MCF 10A (cell line): ENCODE data around the gene POGLUT3. TPM values are rescaled to one million over a fixed set of nuclear protein-coding genes. Genes with fewer than 3 reads are reported as not detected.

ENCODE experiments used
- BruUV-seq: library from RNA; stranded (reverse); fragments of 400-500 nt; replicated peaks from 2 replicates; lab custom pipeline; 2021; lab: Mats Ljungman, UMichigan
- CTCF ChIA-PET: fragments of 300-600 bp; sonication (Branson Sonifier 250); formaldehyde crosslinking; extraction: SDS; loops from one replicate; lab custom pipeline; 2021; ENCODE audit warnings: antibody characterized with exemption, inconsistent platforms; lab: Yijun Ruan, JAX
- POLR2A ChIA-PET: fragments of 300-600, 350-650 bp; sonication (Branson Sonifier 250); formaldehyde crosslinking; extraction: SDS; loops from one replicate; lab custom pipeline; 2020; ENCODE audit warnings: antibody characterized with exemption, inconsistent platforms; lab: Yijun Ruan, JAX
- DNase-seq: peaks from one replicate; pipeline ENCODE4 v3.0.0-alpha.2; 2018; ENCODE audit not compliant: unreplicated experiment
- H3K27ac Mint-ChIP-seq: one replicate; pipeline ENCODE4 v1.8.0; 2022; ENCODE audit warnings: mild to moderate bottlenecking, low read depth, mixed read lengths; ENCODE audit not compliant: unreplicated experiment
- H3K27me3 Mint-ChIP-seq: one replicate; pipeline ENCODE4 v1.8.0; 2022; ENCODE audit warnings: mixed read lengths; ENCODE audit not compliant: insufficient read depth, unreplicated experiment
- H3K36me3 Mint-ChIP-seq: one replicate; pipeline ENCODE4 v1.8.0; 2022; ENCODE audit warnings: mild to moderate bottlenecking, moderate library complexity, mixed read lengths; ENCODE audit not compliant: insufficient read depth, unreplicated experiment
- H3K4me1 Mint-ChIP-seq: one replicate; pipeline ENCODE4 v1.8.0; 2022; ENCODE audit warnings: mixed read lengths; ENCODE audit not compliant: insufficient read depth, unreplicated experiment
- H3K4me3 Mint-ChIP-seq: one replicate; pipeline ENCODE4 v1.8.0; 2022; ENCODE audit warnings: mild to moderate bottlenecking, moderate library complexity, mixed read lengths; ENCODE audit not compliant: unreplicated experiment
- H3K9me3 Mint-ChIP-seq: one replicate; pipeline ENCODE4 v1.8.0; 2022; ENCODE audit warnings: mixed read lengths; ENCODE audit not compliant: unreplicated experiment
- intact Hi-C: fragments of 100-400 bp; cut with micrococcal nuclease; formaldehyde crosslinking; loops from 2 replicates; pipeline ENCODE4 v1.14.1; 2022
- total RNA-seq: library from RNA; stranded (reverse); gene quantifications from 2 replicates; pipeline ENCODE4 v1.2.3, GENCODE V29; 2022
- TF ChIP-seq, protein P1 (sequence below): fragments of 200-600 bp; IDR thresholded peaks from one replicate; pipeline ENCODE4 v1.8.0; 2022; ENCODE audit warnings: antibody characterized with exemption, mild to moderate bottlenecking; ENCODE audit not compliant: unreplicated experiment

Gene POGLUT3
- total RNA-seq, 1 experiment from 2014 or later: 1.1 TPM

DNA sequence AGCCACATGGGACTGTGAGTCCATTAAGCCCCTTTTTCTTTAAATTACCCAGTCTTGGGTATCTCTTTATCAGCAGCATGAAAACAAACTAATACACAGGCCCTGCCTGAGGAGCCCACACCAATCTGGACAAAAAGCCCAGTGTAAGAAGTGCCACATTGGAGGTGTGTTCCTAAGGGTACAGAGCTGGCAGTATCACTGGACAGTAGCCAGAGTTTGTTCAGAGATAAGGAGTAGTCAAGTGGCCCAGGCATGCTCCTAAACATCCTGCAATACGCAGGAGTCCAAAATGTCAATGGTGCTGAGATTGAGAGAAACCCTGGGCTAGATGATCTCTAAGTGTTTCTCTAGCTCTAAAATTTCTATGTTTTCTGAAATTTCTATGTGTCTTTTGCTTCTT lies 27.0 kb upstream of the POGLUT3 start:
- Mint-ChIP-seq H3K4me1 (no peaks in the 10 kb centered on the region), H3K27ac (no peak overlapping the region), H3K9me3 (no peaks in the 10 kb centered on the region), H3K4me3 (no peak overlapping the region), H3K27me3 (no peaks in the 10 kb centered on the region), H3K36me3 (peaks cover 5% of the 10 kb centered on the region)
- TF ChIP-seq, protein P1, sequence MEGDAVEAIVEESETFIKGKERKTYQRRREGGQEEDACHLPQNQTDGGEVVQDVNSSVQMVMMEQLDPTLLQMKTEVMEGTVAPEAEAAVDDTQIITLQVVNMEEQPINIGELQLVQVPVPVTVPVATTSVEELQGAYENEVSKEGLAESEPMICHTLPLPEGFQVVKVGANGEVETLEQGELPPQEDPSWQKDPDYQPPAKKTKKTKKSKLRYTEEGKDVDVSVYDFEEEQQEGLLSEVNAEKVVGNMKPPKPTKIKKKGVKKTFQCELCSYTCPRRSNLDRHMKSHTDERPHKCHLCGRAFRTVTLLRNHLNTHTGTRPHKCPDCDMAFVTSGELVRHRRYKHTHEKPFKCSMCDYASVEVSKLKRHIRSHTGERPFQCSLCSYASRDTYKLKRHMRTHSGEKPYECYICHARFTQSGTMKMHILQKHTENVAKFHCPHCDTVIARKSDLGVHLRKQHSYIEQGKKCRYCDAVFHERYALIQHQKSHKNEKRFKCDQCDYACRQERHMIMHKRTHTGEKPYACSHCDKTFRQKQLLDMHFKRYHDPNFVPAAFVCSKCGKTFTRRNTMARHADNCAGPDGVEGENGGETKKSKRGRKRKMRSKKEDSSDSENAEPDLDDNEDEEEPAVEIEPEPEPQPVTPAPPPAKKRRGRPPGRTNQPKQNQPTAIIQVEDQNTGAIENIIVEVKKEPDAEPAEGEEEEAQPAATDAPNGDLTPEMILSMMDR: no peak
- intact Hi-C loops: no loop called here
- ChIA-PET CTCF (no interaction called here), POLR2A (no interaction called here)
- no TSS peak for BruUV-seq
- DNase-seq: no peak

DNA sequence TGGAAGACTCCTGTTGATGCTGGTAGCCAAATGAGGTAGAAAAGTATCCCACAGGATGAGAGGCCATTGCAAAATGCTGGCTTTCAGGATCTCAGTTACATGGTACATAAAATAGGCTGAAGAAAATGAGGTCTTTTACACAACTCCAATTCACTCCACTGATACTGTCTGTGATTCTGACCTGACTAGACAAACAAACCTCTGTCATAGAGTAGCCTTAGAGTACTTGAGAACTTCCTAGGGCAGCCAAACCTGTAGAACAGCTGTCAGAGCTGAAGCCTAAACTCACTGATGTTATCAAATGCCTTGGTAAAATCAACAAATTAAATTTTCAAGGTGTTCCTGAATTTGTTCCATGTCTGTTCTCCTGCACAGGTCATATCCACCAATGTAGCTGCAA lies 26.2 kb upstream of the POGLUT3 start:
- no peaks in the 10 kb centered on the region for H3K4me1 Mint-ChIP-seq
- H3K9me3 Mint-ChIP-seq: no peaks in the 10 kb centered on the region
- TF ChIP-seq, protein P1: no peak
- no TSS peak for BruUV-seq
- POLR2A ChIA-PET: no interaction called here
- H3K36me3 Mint-ChIP-seq: peaks cover 5% of the 10 kb centered on the region
- intact Hi-C loops: no loop called here
- H3K27me3 Mint-ChIP-seq: no peaks in the 10 kb centered on the region
- DNase-seq: no peak
- no peak overlapping the region for H3K4me3 Mint-ChIP-seq
- CTCF ChIA-PET: no interaction called here
- H3K27ac Mint-ChIP-seq: no peak overlapping the region

DNA sequence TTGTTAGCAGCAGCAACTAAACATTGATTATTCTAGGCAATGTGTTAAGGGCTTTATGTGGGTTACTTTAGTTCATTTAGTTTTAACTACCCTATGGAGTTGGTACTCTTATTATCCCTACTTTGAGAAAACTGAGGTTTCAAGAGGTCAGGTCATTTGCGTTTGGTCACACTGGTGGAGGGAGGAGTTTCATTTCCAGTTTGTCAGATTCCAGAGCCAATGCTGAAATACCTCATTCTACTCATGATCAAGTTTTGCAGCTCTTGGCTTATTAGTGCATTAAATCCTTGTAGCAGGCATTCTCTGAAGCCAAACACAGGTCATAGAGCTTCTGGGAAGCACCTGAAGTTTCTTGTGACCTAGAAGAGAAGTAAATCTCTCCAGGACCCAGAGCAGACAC lies 24.1 kb upstream of the POGLUT3 start:
- no peak overlapping the region for H3K27ac Mint-ChIP-seq
- H3K36me3 Mint-ChIP-seq: peaks cover 6% of the 10 kb centered on the region
- no peaks in the 10 kb centered on the region for H3K27me3 Mint-ChIP-seq
- H3K4me3 Mint-ChIP-seq: no peak overlapping the region
- ChIA-PET CTCF (interaction anchor here (0.7 to 0.8 kb wide), 2 partner anchors 110 to 340 kb away, joined by 5 read pairs; no protein-coding TSS in a partner anchor), POLR2A (interaction anchor here (0.7 kb wide), 1 partner anchor 30 kb away, joined by 5 read pairs; no protein-coding TSS in a partner anchor)
- TF ChIP-seq, protein P1: no peak
- DNase-seq: no peak
- no peaks in the 10 kb centered on the region for H3K4me1 Mint-ChIP-seq
- no peaks in the 10 kb centered on the region for H3K9me3 Mint-ChIP-seq
- BruUV-seq: no TSS peak
- intact Hi-C loops: no loop called here

DNA sequence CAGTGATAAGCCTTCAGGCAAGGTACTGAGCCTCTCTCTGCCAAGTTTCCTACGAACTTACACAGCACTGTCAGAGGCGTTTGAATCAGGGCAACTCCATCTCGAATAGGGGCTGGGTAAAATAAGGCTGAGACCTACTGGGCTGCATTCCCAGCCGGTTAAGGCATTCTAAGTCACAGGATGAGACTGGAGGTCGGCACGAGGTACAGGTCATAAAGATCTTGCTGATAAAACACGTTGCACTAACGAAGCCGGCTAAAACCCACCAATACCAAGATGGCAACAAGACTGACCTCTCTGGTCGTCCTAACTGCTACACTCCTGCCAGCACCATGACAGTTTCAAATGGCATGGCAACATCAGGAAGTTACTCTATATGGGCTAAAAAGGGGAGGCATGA lies 20.4 kb upstream of the POGLUT3 start:
- intact Hi-C loops: no loop called here
- no TSS peak for BruUV-seq
- no peaks in the 10 kb centered on the region for H3K9me3 Mint-ChIP-seq

More for the DNA sequence above, 20.4 kb upstream of the POGLUT3 start:
- ChIA-PET CTCF (no interaction called here), POLR2A (no interaction called here)
- Mint-ChIP-seq H3K27me3 (no peaks in the 10 kb centered on the region), H3K36me3 (peaks cover 19% of the 10 kb centered on the region), H3K27ac (no peak overlapping the region), H3K4me1 (no peaks in the 10 kb centered on the region), H3K4me3 (no peak overlapping the region)
- TF ChIP-seq, protein P1: no peak
- no peak for DNase-seq
